Neural progenitor cell (in vitro differentiated cells): ENCODE measurements around the gene MYOZ3. TPM values are rescaled to one million over a fixed set of nuclear protein-coding genes. Genes with fewer than 3 reads are reported as not detected.

Experiments used
- DNase-seq: peaks from one replicate; pipeline ENCODE4 v3.0.0-alpha.2; 2016; ENCODE audit warnings: low spot score
- H2AFZ ChIP-seq: fragments of 200-600 bp; sonication (generic); replicated peaks from 2 replicates; pipeline ENCODE4 v1.6.1; 2016; ENCODE audit warnings: antibody characterized with exemption
- H3F3A ChIP-seq: fragments of 200-600 bp; sonication (generic); 2 replicates; pipeline ENCODE4 v1.6.1; 2016; ENCODE audit warnings: antibody characterized with exemption, low read depth
- H3K27ac ChIP-seq: fragments of 200-600 bp; sonication (generic); 2 replicates; pipeline ENCODE4 v1.5.1; 2016; ENCODE audit warnings: mild to moderate bottlenecking
- H3K27me3 ChIP-seq: fragments of 200-600 bp; sonication (generic); 2 replicates; pipeline ENCODE4 v1.6.1; 2016; ENCODE audit warnings: mild to moderate bottlenecking, moderate library complexity
- H3K36me3 ChIP-seq: fragments of 200-600 bp; sonication (generic); 2 replicates; pipeline ENCODE4 v1.5.1; 2016
- H3K4me1 ChIP-seq: fragments of 200-600 bp; sonication (generic); 2 replicates; pipeline ENCODE4 v1.6.1; 2016; ENCODE audit warnings: mixed run types
- H3K4me2 ChIP-seq: fragments of 200-600 bp; sonication (generic); 2 replicates; pipeline ENCODE4 v1.6.1; 2016
- H3K4me3 ChIP-seq: fragments of 200-600 bp; sonication (generic); 2 replicates; pipeline ENCODE4 v1.5.1; 2016
- H3K79me2 ChIP-seq: fragments of 200-600 bp; sonication (generic); 2 replicates; pipeline ENCODE4 v1.6.1; 2016; ENCODE audit warnings: low read depth
- H3K9ac ChIP-seq: fragments of 200-600 bp; sonication (generic); 2 replicates; pipeline ENCODE4 v1.6.1; 2016
- H3K9me3 ChIP-seq: fragments of 200-600 bp; sonication (generic); 2 replicates; pipeline ENCODE4 v1.5.1; 2016; ENCODE audit warnings: low read depth
- H4K20me1 ChIP-seq: fragments of 200-600 bp; sonication (generic); 2 replicates; pipeline ENCODE4 v1.6.1; 2016; ENCODE audit warnings: low read depth
- H3K27ac Mint-ChIP-seq: 3 replicates; pipeline ENCODE4 v1.8.0; 2021; ENCODE audit warnings: mixed read lengths
- H3K27me3 Mint-ChIP-seq: 2 replicates; pipeline ENCODE4 v1.8.0; 2022; ENCODE audit warnings: low read depth, mild to moderate bottlenecking, inconsistent platforms, moderate library complexity, mixed read lengths; ENCODE audit not compliant: insufficient read depth
- H3K36me3 Mint-ChIP-seq: 3 replicates; pipeline ENCODE4 v1.8.0; 2021; ENCODE audit warnings: mixed read lengths
- H3K4me1 Mint-ChIP-seq: 3 replicates; pipeline ENCODE4 v1.8.0; 2021; ENCODE audit warnings: mixed read lengths
- H3K4me3 Mint-ChIP-seq: 3 replicates; pipeline ENCODE4 v1.8.0; 2021; ENCODE audit warnings: mild to moderate bottlenecking, moderate library complexity, mixed read lengths
- H3K9me3 Mint-ChIP-seq: 3 replicates; pipeline ENCODE4 v1.8.0; 2020; ENCODE audit warnings: mixed read lengths
- CTCF ChIP-seq: fragments of 200-600 bp; sonication (generic); IDR thresholded peaks from 2 replicates; pipeline ENCODE4 v1.5.1; 2017; ENCODE audit warnings: antibody characterized with exemption, mild to moderate bottlenecking
- EZH2 ChIP-seq: fragments of 200-600 bp; sonication (generic); IDR thresholded peaks from 2 replicates; pipeline ENCODE4 v1.6.1; 2017; ENCODE audit warnings: antibody characterized with exemption, mild to moderate bottlenecking, moderate library complexity
- EZH2phosphoT487 ChIP-seq: fragments of 200-600 bp; sonication (generic); IDR thresholded peaks from 2 replicates; pipeline ENCODE4 v1.6.1; 2017; ENCODE audit warnings: antibody characterized with exemption
- total RNA-seq: library from RNA; depleted of rRNA; stranded (reverse); fragments of >200 nt; gene quantifications from 2 replicates; pipeline ENCODE4 v1.2.3, GENCODE V29; 2015; ENCODE audit warnings: low replicate concordance

The MYOZ3 gene
- total RNA-seq, 1 donor from 2014 or later: 0.90 TPM

- Histone ChIP-seq H3K27me3 (peaks cover 37% of the 10 kb centered on the region), H4K20me1 (no peaks in the 10 kb centered on the region), H3K4me2 (peak overlapping the region; percentile 97), H2AFZ (no peak overlapping the region), H3K4me3 (peak overlapping the region; percentile 54), H3K36me3 (no peaks in the 10 kb centered on the region), H3K4me1 (peaks cover 19% of the 10 kb centered on the region), H3K9ac (no peak overlapping the region), H3F3A (peaks cover 10% of the 10 kb centered on the region), H3K79me2 (no peaks in the 10 kb centered on the region), H3K9me3 (no peaks in the 10 kb centered on the region), H3K27ac (no peak overlapping the region)
- DNase-seq: peak; percentile 76
- peaks cover 2% of the 10 kb centered on the region for H3K9me3 Mint-ChIP-seq
- peak overlapping the region; percentile 86 for H3K27ac Mint-ChIP-seq
- H3K4me1 Mint-ChIP-seq: peaks cover 43% of the 10 kb centered on the region
- TF ChIP-seq EZH2phosphoT487 (no peak), CTCF (no peak), EZH2 (no peak)
- H3K4me3 Mint-ChIP-seq: peak overlapping the region; percentile 86
- no peaks in the 10 kb centered on the region for H3K36me3 Mint-ChIP-seq
- peaks cover 33% of the 10 kb centered on the region for H3K27me3 Mint-ChIP-seq
These were observed 36.5 kb upstream of the MYOZ3 start for GRCh38 chr5:150624334-150625163.

- no peak for DNase-seq
- Histone ChIP-seq H3K27ac (no peak overlapping the region), H4K20me1 (no peaks in the 10 kb centered on the region), H3K36me3 (no peaks in the 10 kb centered on the region), H3K79me2 (no peaks in the 10 kb centered on the region), H3K4me2 (peak overlapping the region; percentile 97), H3K4me1 (peaks cover 19% of the 10 kb centered on the region), H3K4me3 (peak overlapping the region; percentile 54), H3F3A (peaks cover 7% of the 10 kb centered on the region), H2AFZ (no peak overlapping the region), H3K9me3 (no peaks in the 10 kb centered on the region), H3K9ac (no peak overlapping the region), H3K27me3 (peaks cover 37% of the 10 kb centered on the region)
- Mint-ChIP-seq H3K27ac (no peak overlapping the region), H3K9me3 (peaks cover 2% of the 10 kb centered on the region), H3K4me3 (no peak overlapping the region), H3K4me1 (peaks cover 37% of the 10 kb centered on the region), H3K36me3 (no peaks in the 10 kb centered on the region), H3K27me3 (peaks cover 33% of the 10 kb centered on the region)
- TF ChIP-seq EZH2phosphoT487 (no peak), CTCF (no peak), EZH2 (no peak)
These were observed 35.9 kb upstream of the MYOZ3 start for GRCh38 chr5:150625164-150625535.

- Mint-ChIP-seq H3K4me3 (peak overlapping the region; percentile 70), H3K4me1 (peaks cover 39% of the 10 kb centered on the region), H3K36me3 (no peaks in the 10 kb centered on the region), H3K27me3 (peaks cover 30% of the 10 kb centered on the region), H3K27ac (no peak overlapping the region), H3K9me3 (peaks cover 2% of the 10 kb centered on the region)
- no peaks in the 10 kb centered on the region for H3K79me2 ChIP-seq
- H3K27me3 ChIP-seq: peaks cover 37% of the 10 kb centered on the region
- no peak for DNase-seq
- H2AFZ ChIP-seq: no peak overlapping the region
- no peaks in the 10 kb centered on the region for H3K9me3 ChIP-seq
- peaks cover 19% of the 10 kb centered on the region for H3K4me1 ChIP-seq
- no peaks in the 10 kb centered on the region for H3K36me3 ChIP-seq
- no peaks in the 10 kb centered on the region for H4K20me1 ChIP-seq
- no peak overlapping the region for H3K9ac ChIP-seq
- no peak overlapping the region for H3K4me2 ChIP-seq
- no peak overlapping the region for H3K27ac ChIP-seq
- TF ChIP-seq EZH2phosphoT487 (no peak), EZH2 (no peak), CTCF (no peak)
- H3K4me3 ChIP-seq: no peak overlapping the region
- H3F3A ChIP-seq: peaks cover 5% of the 10 kb centered on the region
These were observed 35.0 kb upstream of the MYOZ3 start for GRCh38 chr5:150625831-150626746.
